ENCODE results near the gene CLCN3.
"Not testable (repeated sequence)": the region's sequence is repeated elsewhere in the genome, so short reads cannot be mapped to it uniquely, and the experiment has no call there.

CLCN3 gene

GRCh38 chr4:169766741-169767140 is 146.4 kb downstream of the CLCN3 start:
- TF ChIP-seq CTCF (IDR thresholded peaks at IDR 0.05; ENCODE audit: low read length, missing control alignments) = no peak
- DNase-seq (ENCODE audit: low read depth) = no peak

GRCh38 chr4:169768385-169768784 is 148.0 kb downstream of the CLCN3 start:
- no peak for TF ChIP-seq CTCF (IDR thresholded peaks at IDR 0.05; ENCODE audit: low read length, missing control alignments)
- no peak overlapping the region for H3K4me3 ChIP-seq (replicated peaks; ENCODE audit: low read depth, low read length)
- no peak for DNase-seq (ENCODE audit: low read depth)

More at GRCh38 chr4:169766741-169767140, 146.4 kb downstream of the CLCN3 start:
- no peak overlapping the region for H3K4me3 ChIP-seq (replicated peaks; ENCODE audit: low read depth, low read length)

DNA sequence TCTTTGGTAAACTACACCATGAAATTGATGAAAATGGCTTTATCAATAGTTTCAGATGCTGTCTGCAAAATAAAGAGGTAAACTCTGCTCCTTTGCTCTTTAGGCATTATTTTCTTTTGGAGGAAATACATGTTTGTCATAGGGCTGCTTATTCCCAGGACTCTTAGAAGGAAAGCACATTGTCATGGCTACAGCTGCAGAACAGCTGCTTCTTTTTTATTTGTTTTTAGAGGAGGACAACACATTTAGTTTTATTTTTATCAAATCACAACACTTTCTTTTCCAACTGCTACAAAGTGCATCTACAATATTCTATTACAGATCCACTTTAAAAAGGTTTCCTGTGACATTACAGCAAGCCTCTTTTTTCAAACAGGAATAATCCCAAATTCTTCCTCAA is 150.0 kb downstream of the CLCN3 start:
- no peak for TF ChIP-seq CTCF (IDR thresholded peaks at IDR 0.05; ENCODE audit: low read length, missing control alignments)

DNA sequence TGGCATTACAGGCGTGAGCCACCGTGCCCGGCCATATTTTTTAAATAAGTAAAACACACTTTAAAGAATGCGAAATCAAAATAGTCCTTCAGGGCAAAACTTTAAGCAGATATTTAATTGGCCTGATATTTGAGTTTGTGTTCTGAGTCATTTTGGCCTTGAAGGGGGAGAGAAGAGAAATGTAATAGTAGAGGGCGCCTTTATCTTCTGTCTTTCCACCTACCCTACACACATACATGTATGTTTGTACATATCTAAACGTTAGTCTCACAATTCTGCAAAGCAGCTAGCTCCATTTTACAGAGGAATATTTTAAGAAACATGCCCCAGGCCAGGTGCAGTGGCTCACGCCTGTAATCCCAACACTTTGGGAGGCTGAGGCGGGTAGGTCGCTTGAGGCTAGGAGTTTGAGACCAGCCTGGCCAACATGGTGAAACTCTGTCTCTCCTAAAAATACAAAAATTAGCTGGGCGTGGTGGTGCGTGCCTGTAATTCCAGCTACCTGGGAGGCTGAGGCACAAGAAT is 151.2 kb downstream of the CLCN3 start:
- H3K4me3 ChIP-seq (replicated peaks; ENCODE audit: low read depth, low read length); DNase-seq (ENCODE audit: low read depth): not testable (repeated sequence)

More for the DNA sequence above, 150.0 kb downstream of the CLCN3 start:
- no peak overlapping the region for H3K4me3 ChIP-seq (replicated peaks; ENCODE audit: low read depth, low read length)
- no peak for DNase-seq (ENCODE audit: low read depth)
